ENCODE results near the gene PLAAT5. TPM values are rescaled to one million over a fixed set of nuclear protein-coding genes. Genes with fewer than 3 reads are reported as not detected.

PLAAT5 gene, protein sequence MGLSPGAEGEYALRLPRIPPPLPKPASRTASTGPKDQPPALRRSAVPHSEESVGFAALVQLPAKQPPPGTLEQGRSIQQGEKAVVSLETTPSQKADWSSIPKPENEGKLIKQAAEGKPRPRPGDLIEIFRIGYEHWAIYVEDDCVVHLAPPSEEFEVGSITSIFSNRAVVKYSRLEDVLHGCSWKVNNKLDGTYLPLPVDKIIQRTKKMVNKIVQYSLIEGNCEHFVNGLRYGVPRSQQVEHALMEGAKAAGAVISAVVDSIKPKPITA
- polyA plus RNA-seq (2013, experiment 1 of 2): 5.4 TPM
- polyA plus RNA-seq (2013, experiment 2 of 2): 5.7 TPM

DNA sequence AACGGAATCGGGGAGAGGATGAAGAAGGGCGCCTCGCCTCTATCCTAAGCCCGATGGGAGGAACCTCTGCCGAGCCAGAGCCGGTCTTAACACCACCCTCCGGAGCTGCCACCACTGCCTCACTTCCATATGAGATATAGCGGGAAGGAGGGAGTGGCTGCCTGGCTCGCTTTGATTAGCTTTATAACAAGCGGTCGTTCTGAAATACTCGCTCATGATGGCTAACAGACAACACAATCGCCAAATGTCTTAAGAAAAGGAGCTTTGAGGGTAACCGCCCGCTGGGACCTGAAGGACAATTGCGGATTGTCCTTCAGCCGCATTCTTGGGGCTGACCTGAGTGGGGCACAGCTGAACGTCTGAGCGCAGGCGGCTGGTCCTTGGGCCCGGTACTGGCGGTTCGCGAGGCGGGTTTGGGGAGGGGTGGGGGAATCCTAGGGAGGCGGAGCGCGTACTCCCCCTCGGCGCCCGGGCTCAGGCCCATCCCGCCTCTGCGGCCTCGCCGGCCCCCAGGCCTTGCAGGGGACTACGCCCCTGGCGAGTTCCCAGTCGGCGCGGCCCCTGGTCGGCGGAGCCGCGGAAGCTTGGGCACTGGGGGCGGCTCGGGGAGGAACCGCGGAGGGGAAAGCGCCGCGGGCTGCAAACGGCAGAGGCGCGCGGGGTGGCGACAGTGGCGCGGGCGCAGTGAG, at the start of gene PLAAT5:
PLAAT5 (minus strand) TSS at position 617 of the 689 bp plus-strand sequence; CDS start at position 484, 133 bp downstream.
- Histone ChIP-seq H3K9ac (ENCODE audit: low read length) (peak within 1 kb of the TSS; percentile 84), H2BK5ac (ENCODE audit: low read length) (peak within 1 kb of the TSS; percentile 61), H3K79me1 (ENCODE audit: low read length) (no peaks in the 10 kb centered on the region), H2AK5ac (ENCODE audit: low read length) (no peak within 1 kb of the TSS), H2BK15ac (replicated peaks; ENCODE audit: low read depth) (peak within 1 kb of the TSS; percentile 23), H3K18ac (ENCODE audit: low read length) (peak within 1 kb of the TSS; percentile 94), H3K56ac (ENCODE audit: low read length) (peak within 1 kb of the TSS; percentile 86), H3K36me3 (ENCODE audit: control insufficient read depth, insufficient read depth, low read length) (no peaks in the 10 kb centered on the region), H3K27ac (ENCODE audit: low read depth, low read length) (peak within 1 kb of the TSS; percentile 93), H3K23ac (ENCODE audit: low read length) (no peak within 1 kb of the TSS), H4K5ac (ENCODE audit: low read length) (peak within 1 kb of the TSS; percentile 35), H2BK120ac (ENCODE audit: low read depth, low read length) (peak within 1 kb of the TSS; percentile 90), H3K4me2 (ENCODE audit: low read length) (peak within 1 kb of the TSS; percentile 60), H3K27me3 (ENCODE audit: insufficient read depth, low read length, poor library complexity) (no peaks in the 10 kb centered on the region), H4K8ac (ENCODE audit: low read depth, low read length) (peak within 1 kb of the TSS; percentile 94), H3K4me3 (ENCODE audit: low read length) (peak within 1 kb of the TSS; percentile 15), H3K4me1 (ENCODE audit: control insufficient read depth, low read depth, low read length) (no peaks in the 10 kb centered on the region), H3K4ac (ENCODE audit: low read depth, low read length) (peak within 1 kb of the TSS; percentile 97), H3K79me2 (ENCODE audit: control insufficient read depth, insufficient read depth, low read length) (no peaks in the 10 kb centered on the region)
- peak; percentile 84 for DNase-seq
- WGBS (ENCODE audit: extremely low coverage, insufficient coverage, low lambda C conversion rate): no CpG with 5 or more reads among the region's 60 CpGs

GRCh38 chr11:63537293-63538101, 46.5 kb upstream of the PLAAT5 start:
- no CpG with 5 or more reads among the region's 8 CpGs for WGBS (ENCODE audit: extremely low coverage, insufficient coverage, low lambda C conversion rate)
- H4K5ac ChIP-seq (ENCODE audit: low read length): no peak overlapping the region
- no peak overlapping the region for H3K4me2 ChIP-seq (ENCODE audit: low read length)
- no peak overlapping the region for H2BK120ac ChIP-seq (ENCODE audit: low read depth, low read length)
- no peak overlapping the region for H4K8ac ChIP-seq (ENCODE audit: low read depth, low read length)
- H3K4me1 ChIP-seq (ENCODE audit: control insufficient read depth, low read depth, low read length): peaks cover 5% of the 10 kb centered on the region
- no peak overlapping the region for H2BK15ac ChIP-seq (replicated peaks; ENCODE audit: low read depth)
- no peak overlapping the region for H2AK5ac ChIP-seq (ENCODE audit: low read length)
- H3K23ac ChIP-seq (ENCODE audit: low read length): no peak overlapping the region
- DNase-seq: no peak
- peak overlapping the region; percentile 17 for H3K4ac ChIP-seq (ENCODE audit: low read depth, low read length)
- no peak overlapping the region for H3K4me3 ChIP-seq (ENCODE audit: low read length)
- H3K27me3 ChIP-seq (ENCODE audit: insufficient read depth, low read length, poor library complexity): no peaks in the 10 kb centered on the region
- H3K56ac ChIP-seq (ENCODE audit: low read length): peak overlapping the region; percentile 35
- no peak overlapping the region for H3K27ac ChIP-seq (ENCODE audit: low read depth, low read length)
- H3K79me2 ChIP-seq (ENCODE audit: control insufficient read depth, insufficient read depth, low read length): no peaks in the 10 kb centered on the region
- H3K9ac ChIP-seq (ENCODE audit: low read length): no peak overlapping the region
- no peak overlapping the region for H3K18ac ChIP-seq (ENCODE audit: low read length)
- no peaks in the 10 kb centered on the region for H3K79me1 ChIP-seq (ENCODE audit: low read length)
- H2BK5ac ChIP-seq (ENCODE audit: low read length): no peak overlapping the region
- no peaks in the 10 kb centered on the region for H3K36me3 ChIP-seq (ENCODE audit: control insufficient read depth, insufficient read depth, low read length)

DNA sequence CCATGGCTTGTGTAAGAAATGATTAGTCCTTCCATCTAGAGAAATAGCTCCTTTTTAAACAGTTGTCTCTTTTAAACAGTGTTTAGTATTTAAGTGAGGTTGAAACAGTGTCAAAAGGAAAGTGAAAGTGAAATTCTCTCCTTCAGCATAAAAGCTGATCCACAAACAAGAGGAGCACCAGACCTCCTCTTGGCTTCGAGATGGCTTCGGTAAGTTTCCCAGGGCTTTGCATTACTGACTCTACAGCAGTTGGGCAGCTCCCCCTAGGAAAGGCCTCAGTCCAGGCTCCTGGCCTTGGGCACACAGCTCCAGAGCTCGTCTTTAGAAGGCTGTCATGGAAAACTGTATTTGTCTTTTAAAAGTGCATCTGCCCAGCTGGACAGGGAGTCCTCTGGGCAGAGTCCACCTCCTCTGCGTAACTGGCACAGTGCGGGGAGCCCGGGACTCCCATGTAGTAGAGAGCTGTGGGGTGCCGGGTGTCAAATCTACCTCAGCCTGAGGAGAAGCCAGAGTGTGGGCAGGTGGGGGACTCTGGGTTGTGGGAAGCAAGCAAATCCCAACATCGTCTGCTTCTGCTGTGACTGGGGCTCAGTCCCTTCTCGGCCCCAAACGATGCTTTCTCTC, 45.8 kb upstream of the PLAAT5 start, which contains the start of gene PLAAT4:
PLAAT4 (plus strand) TSS at position 140 of the 624 bp plus-strand sequence; CDS start at position 201, 61 bp downstream.
- Histone ChIP-seq H3K4ac (ENCODE audit: low read depth, low read length) (no peak within 1 kb of the TSS), H3K79me1 (ENCODE audit: low read length) (no peaks in the 10 kb centered on the region), H3K4me3 (ENCODE audit: low read length) (no peak within 1 kb of the TSS), H2BK15ac (replicated peaks; ENCODE audit: low read depth) (no peak within 1 kb of the TSS), H4K5ac (ENCODE audit: low read length) (no peak within 1 kb of the TSS), H3K56ac (ENCODE audit: low read length) (peak within 1 kb of the TSS; percentile 35), H2BK120ac (ENCODE audit: low read depth, low read length) (no peak within 1 kb of the TSS), H3K27ac (ENCODE audit: low read depth, low read length) (no peak within 1 kb of the TSS), H3K4me1 (ENCODE audit: control insufficient read depth, low read depth, low read length) (peaks cover 5% of the 10 kb centered on the region), H3K9ac (ENCODE audit: low read length) (no peak within 1 kb of the TSS), H2BK5ac (ENCODE audit: low read length) (no peak within 1 kb of the TSS), H3K36me3 (ENCODE audit: control insufficient read depth, insufficient read depth, low read length) (no peaks in the 10 kb centered on the region), H3K4me2 (ENCODE audit: low read length) (no peak within 1 kb of the TSS), H3K79me2 (ENCODE audit: control insufficient read depth, insufficient read depth, low read length) (no peaks in the 10 kb centered on the region), H2AK5ac (ENCODE audit: low read length) (no peak within 1 kb of the TSS), H3K18ac (ENCODE audit: low read length) (no peak within 1 kb of the TSS), H4K8ac (ENCODE audit: low read depth, low read length) (no peak within 1 kb of the TSS), H3K23ac (ENCODE audit: low read length) (no peak within 1 kb of the TSS), H3K27me3 (ENCODE audit: insufficient read depth, low read length, poor library complexity) (no peaks in the 10 kb centered on the region)
- no CpG with 5 or more reads among the region's 10 CpGs for WGBS (ENCODE audit: extremely low coverage, insufficient coverage, low lambda C conversion rate)
- no peak for DNase-seq

GRCh38 chr11:63535734-63536133, 44.8 kb upstream of the PLAAT5 start:
- Histone ChIP-seq H4K5ac (ENCODE audit: low read length) (no peak overlapping the region), H4K8ac (ENCODE audit: low read depth, low read length) (no peak overlapping the region), H2BK120ac (ENCODE audit: low read depth, low read length) (no peak overlapping the region), H3K36me3 (ENCODE audit: control insufficient read depth, insufficient read depth, low read length) (no peaks in the 10 kb centered on the region), H3K23ac (ENCODE audit: low read length) (no peak overlapping the region), H3K27me3 (ENCODE audit: insufficient read depth, low read length, poor library complexity) (no peaks in the 10 kb centered on the region), H3K4me2 (ENCODE audit: low read length) (no peak overlapping the region), H2AK5ac (ENCODE audit: low read length) (no peak overlapping the region), H2BK15ac (replicated peaks; ENCODE audit: low read depth) (no peak overlapping the region), H2BK5ac (ENCODE audit: low read length) (no peak overlapping the region), H3K4ac (ENCODE audit: low read depth, low read length) (no peak overlapping the region), H3K79me1 (ENCODE audit: low read length) (no peaks in the 10 kb centered on the region), H3K18ac (ENCODE audit: low read length) (no peak overlapping the region), H3K56ac (ENCODE audit: low read length) (no peak overlapping the region), H3K79me2 (ENCODE audit: control insufficient read depth, insufficient read depth, low read length) (no peaks in the 10 kb centered on the region), H3K4me1 (ENCODE audit: control insufficient read depth, low read depth, low read length) (peaks cover 7% of the 10 kb centered on the region), H3K4me3 (ENCODE audit: low read length) (no peak overlapping the region), H3K9ac (ENCODE audit: low read length) (no peak overlapping the region), H3K27ac (ENCODE audit: low read depth, low read length) (no peak overlapping the region)
- no CpG with 5 or more reads among the region's 1 CpG for WGBS (ENCODE audit: extremely low coverage, insufficient coverage, low lambda C conversion rate)
- DNase-seq: no peak

- no peaks in the 10 kb centered on the region for H3K79me1 ChIP-seq (ENCODE audit: low read length)
- no peak overlapping the region for H3K4me2 ChIP-seq (ENCODE audit: low read length)
- no peak overlapping the region for H3K9ac ChIP-seq (ENCODE audit: low read length)
- no peak overlapping the region for H3K27ac ChIP-seq (ENCODE audit: low read depth, low read length)
- no peak overlapping the region for H4K5ac ChIP-seq (ENCODE audit: low read length)
- H2BK15ac ChIP-seq (replicated peaks; ENCODE audit: low read depth): no peak overlapping the region
- no peaks in the 10 kb centered on the region for H3K27me3 ChIP-seq (ENCODE audit: insufficient read depth, low read length, poor library complexity)
- H2AK5ac ChIP-seq (ENCODE audit: low read length): no peak overlapping the region
- no peaks in the 10 kb centered on the region for H3K79me2 ChIP-seq (ENCODE audit: control insufficient read depth, insufficient read depth, low read length)
- no peak overlapping the region for H3K18ac ChIP-seq (ENCODE audit: low read length)
- no peak overlapping the region for H3K4ac ChIP-seq (ENCODE audit: low read depth, low read length)
- no peak overlapping the region for H3K56ac ChIP-seq (ENCODE audit: low read length)
- no peak overlapping the region for H2BK5ac ChIP-seq (ENCODE audit: low read length)
- peaks cover 7% of the 10 kb centered on the region for H3K4me1 ChIP-seq (ENCODE audit: control insufficient read depth, low read depth, low read length)
- no peak overlapping the region for H4K8ac ChIP-seq (ENCODE audit: low read depth, low read length)
- H3K23ac ChIP-seq (ENCODE audit: low read length): no peak overlapping the region
- H3K36me3 ChIP-seq (ENCODE audit: control insufficient read depth, insufficient read depth, low read length): no peaks in the 10 kb centered on the region
- no CpG with 5 or more reads among the region's 5 CpGs for WGBS (ENCODE audit: extremely low coverage, insufficient coverage, low lambda C conversion rate)
- no peak for DNase-seq
- H2BK120ac ChIP-seq (ENCODE audit: low read depth, low read length): no peak overlapping the region
- H3K4me3 ChIP-seq (ENCODE audit: low read length): no peak overlapping the region
Measured at GRCh38 chr11:63534895-63535461, 44.0 kb upstream of the PLAAT5 start.
